GM23338 (cell line): Measurements from ENCODE around the gene ADGRB3. TPM values are rescaled to one million over a fixed set of nuclear protein-coding genes. Genes with fewer than 3 reads are reported as not detected.
A peak's percentile ranks its signal among the peaks of the same experiment; 100 is the strongest.

Experiments used
- ATAC-seq: fragments of 200-7000 bp; cut with Tn5 transposase; 3 replicates; pipeline ENCODE4 v1.9.1; 2020
- DNase-seq: peaks from one replicate; pipeline ENCODE4 v3.0.0-alpha.2; 2015; ENCODE audit warnings: low spot score
- H2AFZ ChIP-seq: fragments of 200-600 bp; sonication (generic); 2 replicates; pipeline ENCODE4 v1.8.0; 2016; ENCODE audit warnings: antibody characterized with exemption, mild to moderate bottlenecking, moderate library complexity
- H3F3A ChIP-seq: fragments of 200-600 bp; sonication (generic); replicated peaks from 2 replicates; pipeline ENCODE4 v1.8.0; 2017; ENCODE audit warnings: antibody characterized with exemption, mixed run types, low read depth
- H3K27ac ChIP-seq: fragments of 200-600 bp; sonication (generic); 2 replicates; pipeline ENCODE4 v1.6.1; 2016; ENCODE audit warnings: low read depth
- H3K27me3 ChIP-seq: fragments of 200-600 bp; sonication (generic); 2 replicates; pipeline ENCODE4 v1.8.0; 2016; ENCODE audit warnings: mild to moderate bottlenecking, mixed run types, moderate library complexity; ENCODE audit not compliant: insufficient read depth
- H3K36me3 ChIP-seq: fragments of 200-600 bp; sonication (generic); 2 replicates; pipeline ENCODE4 v1.8.0; 2016; ENCODE audit warnings: mild to moderate bottlenecking; ENCODE audit not compliant: insufficient read depth
- H3K4me1 ChIP-seq: fragments of 200-600 bp; sonication (generic); 2 replicates; pipeline ENCODE4 v1.8.0; 2016; ENCODE audit warnings: mild to moderate bottlenecking, moderate library complexity; ENCODE audit not compliant: insufficient read depth
- H3K4me2 ChIP-seq: fragments of 200-600 bp; sonication (generic); 2 replicates; pipeline ENCODE4 v1.7.1; 2017; ENCODE audit warnings: mixed run types
- H3K4me3 ChIP-seq: fragments of 200-600 bp; sonication (generic); 2 replicates; pipeline ENCODE4 v1.6.1; 2016; ENCODE audit warnings: mixed run types
- H3K79me2 ChIP-seq: fragments of 200-600 bp; sonication (generic); replicated peaks from 2 replicates; pipeline ENCODE4 v1.8.0; 2017; ENCODE audit warnings: mild to moderate bottlenecking; ENCODE audit not compliant: insufficient read depth
- H3K9me2 ChIP-seq: fragments of 200-600 bp; sonication (generic); 2 replicates; pipeline ENCODE4 v1.8.0; 2017; ENCODE audit not compliant: insufficient read depth
- H4K20me1 ChIP-seq: fragments of 200-600 bp; sonication (generic); replicated peaks from 2 replicates; pipeline ENCODE4 v1.8.0; 2017; ENCODE audit warnings: mild to moderate bottlenecking; ENCODE audit not compliant: insufficient read depth
- H3K27ac Mint-ChIP-seq: 2 replicates; pipeline ENCODE4 v1.8.0; 2020; ENCODE audit warnings: inconsistent platforms, mild to moderate bottlenecking, moderate library complexity, mixed read lengths
- H3K27me3 Mint-ChIP-seq: 3 replicates; pipeline ENCODE4 v1.8.0; 2022; ENCODE audit warnings: low read depth, mild to moderate bottlenecking, moderate library complexity, mixed read lengths, inconsistent platforms; ENCODE audit not compliant: insufficient read depth, poor library complexity
- H3K36me3 Mint-ChIP-seq: 3 replicates; pipeline ENCODE4 v1.8.0; 2021; ENCODE audit warnings: low read depth, mild to moderate bottlenecking, inconsistent platforms, moderate library complexity, mixed read lengths
- H3K4me1 Mint-ChIP-seq: 3 replicates; pipeline ENCODE4 v1.8.0; 2020; ENCODE audit warnings: mild to moderate bottlenecking, inconsistent platforms, mixed read lengths
- H3K4me3 Mint-ChIP-seq: 3 replicates; pipeline ENCODE4 v1.8.0; 2021; ENCODE audit warnings: moderate library complexity, mild to moderate bottlenecking, inconsistent platforms, mixed read lengths
- H3K9me3 Mint-ChIP-seq: 3 replicates; pipeline ENCODE4 v1.8.0; 2020; ENCODE audit warnings: moderate library complexity, mild to moderate bottlenecking, inconsistent platforms, mixed read lengths
- CREB1 ChIP-seq: fragments of 250-450 bp; sonication (Bioruptor Pico); IDR thresholded peaks from 2 replicates; pipeline ENCODE4 v1.5.0; 2020; ENCODE audit warnings: low read depth, mild to moderate bottlenecking, moderate library complexity
- CTCF ChIP-seq, 2 experiments: fragments of 200-600 bp in 1 of 2; sonication (generic) in 1 of 2; conservative IDR thresholded peaks; 2 replicates each; pipeline versions ENCODE4 v1.5.1 to v1.6.1; 2016 to 2017; ENCODE audit warnings: antibody characterized with exemption in 2 of 2, low read depth in 2 of 2, mild to moderate bottlenecking in 2 of 2, moderate library complexity in 1 of 2
- ETS1 ChIP-seq: IDR thresholded peaks from 2 replicates; pipeline ENCODE4 v1.6.1; 2016; ENCODE audit warnings: antibody characterized with exemption
- EZH2 ChIP-seq: fragments of 200-600 bp; sonication (generic); IDR thresholded peaks from one replicate; pipeline ENCODE4 v1.8.0; 2017; ENCODE audit warnings: antibody characterized with exemption, mild to moderate bottlenecking, low read depth; ENCODE audit not compliant: unreplicated experiment
- EZH2phosphoT487 ChIP-seq: fragments of 200-600 bp; sonication (generic); IDR thresholded peaks from one replicate; pipeline ENCODE4 v1.8.1; 2018; ENCODE audit warnings: antibody characterized with exemption; ENCODE audit not compliant: unreplicated experiment
- JUNB ChIP-seq: IDR thresholded peaks from one replicate; pipeline ENCODE4 v1.6.1; 2016; ENCODE audit warnings: antibody characterized with exemption; ENCODE audit not compliant: unreplicated experiment
- REST ChIP-seq: IDR thresholded peaks from one replicate; pipeline ENCODE4 v1.6.1; 2018; ENCODE audit warnings: antibody characterized with exemption; ENCODE audit not compliant: unreplicated experiment
- STAT1 ChIP-seq: IDR thresholded peaks from one replicate; pipeline ENCODE4 v1.6.1; 2016; ENCODE audit warnings: antibody characterized with exemption; ENCODE audit not compliant: unreplicated experiment
- ZNF114 ChIP-seq: fragments of 250-450 bp; sonication (Bioruptor Pico); IDR thresholded peaks from 2 replicates; pipeline ENCODE4 v1.5.0; 2020; ENCODE audit warnings: mild to moderate bottlenecking, moderate library complexity
- ZNF331 ChIP-seq: fragments of 250-450 bp; sonication (Bioruptor Pico); IDR thresholded peaks from 2 replicates; pipeline ENCODE4 v1.5.0; 2020; ENCODE audit warnings: low read depth, mild to moderate bottlenecking, moderate library complexity
- polyA plus RNA-seq: library from polyadenylated mRNA; unstranded; fragments of >200 nt; fragmentation: Nextera tagmentation; extraction: Ambion mirVana; gene quantifications from 2 replicates; pipeline ENCODE4 v1.2.1, GENCODE V29; 2016
- total RNA-seq: library from RNA; depleted of rRNA; stranded (reverse); fragments of >200 nt; shearing (Covaris generic); gene quantifications from 2 replicates; pipeline ENCODE4 v1.2.3, GENCODE V29; 2014
- TF ChIP-seq, protein P1 (sequence below): fragments of 250-450 bp; sonication (Bioruptor Pico); IDR thresholded peaks from 2 replicates; pipeline ENCODE4 v1.5.0; 2020; ENCODE audit warnings: mild to moderate bottlenecking, moderate library complexity

ADGRB3 gene
- total and polyA plus RNA-seq, 2 experiments from 2014 or later: 0.92 to 4.0 TPM

- TF ChIP-seq, protein P1, sequence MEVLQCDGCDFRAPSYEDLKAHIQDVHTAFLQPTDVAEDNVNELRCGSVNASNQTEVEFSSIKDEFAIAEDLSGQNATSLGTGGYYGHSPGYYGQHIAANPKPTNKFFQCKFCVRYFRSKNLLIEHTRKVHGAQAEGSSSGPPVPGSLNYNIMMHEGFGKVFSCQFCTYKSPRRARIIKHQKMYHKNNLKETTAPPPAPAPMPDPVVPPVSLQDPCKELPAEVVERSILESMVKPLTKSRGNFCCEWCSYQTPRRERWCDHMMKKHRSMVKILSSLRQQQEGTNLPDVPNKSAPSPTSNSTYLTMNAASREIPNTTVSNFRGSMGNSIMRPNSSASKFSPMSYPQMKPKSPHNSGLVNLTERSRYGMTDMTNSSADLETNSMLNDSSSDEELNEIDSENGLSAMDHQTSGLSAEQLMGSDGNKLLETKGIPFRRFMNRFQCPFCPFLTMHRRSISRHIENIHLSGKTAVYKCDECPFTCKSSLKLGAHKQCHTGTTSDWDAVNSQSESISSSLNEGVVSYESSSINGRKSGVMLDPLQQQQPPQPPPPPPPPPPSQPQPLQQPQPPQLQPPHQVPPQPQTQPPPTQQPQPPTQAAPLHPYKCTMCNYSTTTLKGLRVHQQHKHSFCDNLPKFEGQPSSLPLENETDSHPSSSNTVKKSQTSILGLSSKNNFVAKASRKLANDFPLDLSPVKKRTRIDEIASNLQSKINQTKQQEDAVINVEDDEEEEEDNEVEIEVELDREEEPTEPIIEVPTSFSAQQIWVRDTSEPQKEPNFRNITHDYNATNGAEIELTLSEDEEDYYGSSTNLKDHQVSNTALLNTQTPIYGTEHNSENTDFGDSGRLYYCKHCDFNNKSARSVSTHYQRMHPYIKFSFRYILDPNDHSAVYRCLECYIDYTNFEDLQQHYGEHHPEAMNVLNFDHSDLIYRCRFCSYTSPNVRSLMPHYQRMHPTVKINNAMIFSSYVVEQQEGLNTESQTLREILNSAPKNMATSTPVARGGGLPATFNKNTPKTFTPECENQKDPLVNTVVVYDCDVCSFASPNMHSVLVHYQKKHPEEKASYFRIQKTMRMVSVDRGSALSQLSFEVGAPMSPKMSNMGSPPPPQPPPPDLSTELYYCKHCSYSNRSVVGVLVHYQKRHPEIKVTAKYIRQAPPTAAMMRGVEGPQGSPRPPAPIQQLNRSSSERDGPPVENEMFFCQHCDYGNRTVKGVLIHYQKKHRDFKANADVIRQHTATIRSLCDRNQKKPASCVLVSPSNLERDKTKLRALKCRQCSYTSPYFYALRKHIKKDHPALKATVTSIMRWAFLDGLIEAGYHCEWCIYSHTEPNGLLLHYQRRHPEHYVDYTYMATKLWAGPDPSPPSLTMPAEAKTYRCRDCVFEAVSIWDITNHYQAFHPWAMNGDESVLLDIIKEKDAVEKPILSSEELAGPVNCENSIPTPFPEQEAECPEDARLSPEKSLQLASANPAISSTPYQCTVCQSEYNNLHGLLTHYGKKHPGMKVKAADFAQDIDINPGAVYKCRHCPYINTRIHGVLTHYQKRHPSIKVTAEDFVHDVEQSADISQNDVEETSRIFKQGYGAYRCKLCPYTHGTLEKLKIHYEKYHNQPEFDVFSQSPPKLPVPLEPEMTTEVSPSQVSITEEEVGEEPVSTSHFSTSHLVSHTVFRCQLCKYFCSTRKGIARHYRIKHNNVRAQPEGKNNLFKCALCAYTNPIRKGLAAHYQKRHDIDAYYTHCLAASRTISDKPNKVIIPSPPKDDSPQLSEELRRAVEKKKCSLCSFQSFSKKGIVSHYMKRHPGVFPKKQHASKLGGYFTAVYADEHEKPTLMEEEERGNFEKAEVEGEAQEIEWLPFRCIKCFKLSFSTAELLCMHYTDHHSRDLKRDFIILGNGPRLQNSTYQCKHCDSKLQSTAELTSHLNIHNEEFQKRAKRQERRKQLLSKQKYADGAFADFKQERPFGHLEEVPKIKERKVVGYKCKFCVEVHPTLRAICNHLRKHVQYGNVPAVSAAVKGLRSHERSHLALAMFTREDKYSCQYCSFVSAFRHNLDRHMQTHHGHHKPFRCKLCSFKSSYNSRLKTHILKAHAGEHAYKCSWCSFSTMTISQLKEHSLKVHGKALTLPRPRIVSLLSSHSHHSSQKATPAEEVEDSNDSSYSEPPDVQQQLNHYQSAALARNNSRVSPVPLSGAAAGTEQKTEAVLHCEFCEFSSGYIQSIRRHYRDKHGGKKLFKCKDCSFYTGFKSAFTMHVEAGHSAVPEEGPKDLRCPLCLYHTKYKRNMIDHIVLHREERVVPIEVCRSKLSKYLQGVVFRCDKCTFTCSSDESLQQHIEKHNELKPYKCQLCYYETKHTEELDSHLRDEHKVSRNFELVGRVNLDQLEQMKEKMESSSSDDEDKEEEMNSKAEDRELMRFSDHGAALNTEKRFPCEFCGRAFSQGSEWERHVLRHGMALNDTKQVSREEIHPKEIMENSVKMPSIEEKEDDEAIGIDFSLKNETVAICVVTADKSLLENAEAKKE (CRISPR knock-in tag): no peak
- no peak for TF ChIP-seq ETS1
- no peak for TF ChIP-seq JUNB
Measured at GRCh38 chr6:69340196-69340595, 705.1 kb downstream of the ADGRB3 start (continued).

GRCh38 chr6:69343851-69344250 is 708.8 kb downstream of the ADGRB3 start:
- Histone ChIP-seq H3K9me2 (no peaks in the 10 kb centered on the region), H3K4me2 (no peak overlapping the region), H3K4me1 (no peaks in the 10 kb centered on the region), H2AFZ (no peak overlapping the region), H3K4me3 (no peak overlapping the region), H3K27me3 (no peaks in the 10 kb centered on the region), H4K20me1 (no peaks in the 10 kb centered on the region), H3F3A (no peaks in the 10 kb centered on the region), H3K36me3 (no peaks in the 10 kb centered on the region), H3K79me2 (no peaks in the 10 kb centered on the region), H3K27ac (no peak overlapping the region)
- DNase-seq: peak; percentile 8
- Mint-ChIP-seq H3K4me3 (no peak overlapping the region), H3K27ac (no peak overlapping the region), H3K4me1 (no peaks in the 10 kb centered on the region), H3K27me3 (no peaks in the 10 kb centered on the region), H3K9me3 (peaks cover 3% of the 10 kb centered on the region; the same call in 1 of the 3 replicates), H3K36me3 (peaks cover 3% of the 10 kb centered on the region; the same call in 2 of the 3 replicates)
- no peak for ATAC-seq
- TF ChIP-seq ZNF331 (no peak), EZH2 (no peak), JUNB (no peak), CREB1 (CRISPR knock-in tag) (no peak), REST (no peak), EZH2phosphoT487 (no peak), CTCF (conservative IDR thresholded peaks at IDR 0.05; ENCODE audit: low read depth in 2 of 2) (no peak), ETS1 (no peak), STAT1 (no peak), ZNF114 (no peak)
